Liver (tissue), 9 donors: ENCODE data around the gene BLVRA. TPM values are rescaled to one million over a fixed set of nuclear protein-coding genes. Genes with fewer than 3 reads are reported as not detected.

Source experiments
- DNase-seq: peaks from one replicate; pipeline ENCODE4 v3.0.0-alpha.2; 2017; ENCODE audit warnings: low spot score
- H3K27ac ChIP-seq, 2 donors: one replicate each; pipeline ENCODE4 v1.7.0; 2013; ENCODE audit warnings: inconsistent platforms in 2 of 2, low read length in 2 of 2, control low read depth in 1 of 2, low read depth in 1 of 2, mild to moderate bottlenecking in 1 of 2
- H3K27me3 ChIP-seq, 4 donors: one replicate each; pipeline versions ENCODE4 v1.6.1 to v1.7.0; 2013; ENCODE audit warnings: low read length in 3 of 4, inconsistent platforms in 1 of 4, mild to moderate bottlenecking in 1 of 4, moderate library complexity in 1 of 4; ENCODE audit not compliant: control insufficient read depth in 4 of 4, insufficient read depth in 4 of 4
- H3K36me3 ChIP-seq, 4 donors: one replicate each; pipeline versions ENCODE4 v1.6.1 to v1.7.0; 2013; ENCODE audit warnings: low read length in 3 of 4, mild to moderate bottlenecking in 3 of 4, low read depth in 1 of 4, moderate library complexity in 1 of 4; ENCODE audit not compliant: control insufficient read depth in 4 of 4, insufficient read depth in 3 of 4
- H3K4me1 ChIP-seq, 4 donors: one replicate each; pipeline versions ENCODE4 v1.6.1 to v1.7.0; 2013; ENCODE audit warnings: low read length in 3 of 4, mild to moderate bottlenecking in 3 of 4, moderate library complexity in 1 of 4; ENCODE audit not compliant: control insufficient read depth in 4 of 4, insufficient read depth in 4 of 4
- H3K4me3 ChIP-seq, 3 donors: one replicate each; pipeline versions ENCODE4 v1.6.1 to v1.7.0; 2013; ENCODE audit warnings: low read length in 3 of 3, control low read depth in 1 of 3, low read depth in 1 of 3, mild to moderate bottlenecking in 1 of 3
- H3K9ac ChIP-seq, 2 donors: one replicate each; pipeline ENCODE4 v1.7.0; 2013; ENCODE audit warnings: low read length in 2 of 2, mild to moderate bottlenecking in 2 of 2, moderate library complexity in 2 of 2, control low read depth in 1 of 2, low read depth in 1 of 2
- H3K9me3 ChIP-seq, 4 donors: one replicate each; pipeline versions ENCODE4 v1.6.1 to v1.7.0; 2013; ENCODE audit warnings: low read length in 3 of 4; ENCODE audit not compliant: control insufficient read depth in 4 of 4
- EGR1 ChIP-seq, 2 donors: IDR thresholded peaks; 2 replicates each; pipeline ENCODE4 v1.6.1; 2016 to 2018; ENCODE audit warnings: antibody characterized with exemption in 2 of 2, low read depth in 2 of 2
- FOXA1 ChIP-seq: IDR thresholded peaks from 2 replicates; pipeline ENCODE4 v1.6.1; 2016; ENCODE audit warnings: antibody characterized with exemption
- FOXA2 ChIP-seq: IDR thresholded peaks from 2 replicates; pipeline ENCODE4 v1.6.1; 2016; ENCODE audit warnings: antibody characterized with exemption
- GABPA ChIP-seq, 2 donors: IDR thresholded peaks in 1 of 2; conservative IDR thresholded peaks in 1 of 2; 2 replicates each; pipeline ENCODE4 v1.6.1; 2016; ENCODE audit warnings: antibody characterized with exemption in 2 of 2, mild to moderate bottlenecking in 1 of 2, moderate library complexity in 1 of 2
- HNF4A ChIP-seq, 2 donors: conservative IDR thresholded peaks; 2 replicates each; pipeline ENCODE4 v1.6.1; 2016; ENCODE audit warnings: antibody characterized with exemption in 2 of 2, mild to moderate bottlenecking in 2 of 2
- HNF4G ChIP-seq: IDR thresholded peaks from 2 replicates; pipeline ENCODE4 v1.6.1; 2016; ENCODE audit warnings: antibody characterized with exemption
- NR2F2 ChIP-seq: IDR thresholded peaks from 2 replicates; pipeline ENCODE4 v1.6.1; 2016; ENCODE audit warnings: antibody characterized with exemption
- RAD21 ChIP-seq, 2 donors: IDR thresholded peaks; 2 replicates each; pipeline ENCODE4 v1.6.1; 2016; ENCODE audit warnings: antibody characterized with exemption in 2 of 2, mild to moderate bottlenecking in 2 of 2
- RXRA ChIP-seq, 2 donors: IDR thresholded peaks; 2 replicates each; pipeline ENCODE4 v1.6.1; 2017 to 2018; ENCODE audit warnings: antibody characterized with exemption in 2 of 2, mild to moderate bottlenecking in 1 of 2
- SP1 ChIP-seq: IDR thresholded peaks from 2 replicates; pipeline ENCODE4 v1.6.1; 2018; ENCODE audit warnings: antibody characterized with exemption, mild to moderate bottlenecking
- TAF1 ChIP-seq: conservative IDR thresholded peaks from 2 replicates; pipeline ENCODE4 v1.6.1; 2016; ENCODE audit warnings: antibody characterized with exemption, mild to moderate bottlenecking
- YY1 ChIP-seq: IDR thresholded peaks from 2 replicates; pipeline ENCODE4 v1.6.1; 2016; ENCODE audit warnings: antibody characterized with exemption, mild to moderate bottlenecking
- WGBS: extraction: QIAGEN DNeasy Blood & Tissue Kit; methylation state at CpG from one replicate; pipeline ENCODE4 v1.1.7; 2013; 5-methylcytosine and 5-hydroxymethylcytosine counted together
- polyA plus RNA-seq, 2 donors: library from polyadenylated mRNA; stranded (reverse) in 1 of 2; unstranded in 1 of 2; fragments of 200-250 nt in 1 of 2; fragments of >200 nt in 1 of 2; fragmentation: Nextera tagmentation in 1 of 2; extraction: Ambion mirVana in 1 of 2; gene quantifications; one replicate each; pipeline versions ENCODE4 v1.2.1 to v1.2.3, GENCODE V29; 2013 to 2015
- total RNA-seq, 2 donors: library from RNA; depleted of rRNA; stranded (reverse); fragments of >200 nt; gene quantifications; one replicate each; pipeline ENCODE4 v1.2.3, GENCODE V29; 2014
- TF ChIP-seq, protein P1 (sequence below): IDR thresholded peaks from 2 replicates; pipeline ENCODE4 v1.6.1; 2016; ENCODE audit warnings: antibody characterized with exemption, mild to moderate bottlenecking
- TF ChIP-seq, protein P2 (sequence below): fragments of 150-350 bp; IDR thresholded peaks from 2 replicates; pipeline ENCODE4 v1.5.1; 2017; ENCODE audit warnings: improper control_type of control experiment, low read depth, low read length; ENCODE audit not compliant: missing input control
- TF ChIP-seq, protein P3 (sequence below): IDR thresholded peaks from 2 replicates; pipeline ENCODE4 v1.6.1; 2016; ENCODE audit warnings: antibody characterized with exemption
- TF ChIP-seq, protein P4 (sequence below): IDR thresholded peaks from 2 replicates; pipeline ENCODE4 v1.6.1; 2016; ENCODE audit warnings: antibody characterized with exemption
- donor health status: healthy.
- donor health status: healthy.
- donor health status: healthy.
- donor health status: healthy.
- donor health status: healthy.

BLVRA gene
- total and polyA plus RNA-seq, 4 donors: 5.1 to 23.5 (median 6.8) TPM

DNA sequence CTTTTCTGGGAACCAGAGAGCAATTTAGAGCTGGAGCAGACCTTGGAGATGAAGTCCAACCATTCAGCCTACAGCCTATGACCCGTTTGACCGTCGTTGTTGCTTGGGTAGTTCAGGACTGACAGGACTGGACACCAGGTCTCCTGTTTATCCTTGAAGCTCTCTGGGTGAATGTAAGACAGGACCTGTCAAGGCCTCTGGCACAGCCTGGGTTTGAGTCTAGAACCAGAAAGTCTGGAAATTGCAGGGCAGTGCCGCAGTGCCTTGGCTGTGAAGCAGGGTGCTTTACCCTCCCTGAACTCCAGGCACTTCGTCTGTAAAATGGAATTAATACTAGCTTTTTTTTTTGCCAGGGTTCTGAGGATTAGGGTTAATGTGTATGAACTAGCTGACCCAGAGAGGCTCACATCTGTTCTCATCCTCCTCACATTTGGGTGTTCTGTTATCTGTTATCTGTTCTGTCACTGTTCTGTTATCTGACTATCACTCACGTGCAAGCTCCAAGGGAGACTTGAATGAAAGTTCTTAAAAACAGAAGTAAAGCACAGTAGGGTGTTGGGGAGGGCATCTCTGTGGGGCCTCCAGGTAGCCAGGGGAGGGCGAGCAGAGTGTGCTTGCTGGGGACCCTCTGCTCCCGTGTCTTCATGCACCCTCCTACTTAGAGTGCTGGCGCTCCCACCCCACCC lies 9.9 kb downstream of the BLVRA start:
- TF ChIP-seq TAF1 (no peak), HNF4A (conservative IDR thresholded peaks at IDR 0.05) (no peak), EGR1 (IDR thresholded peaks at IDR 0.05; ENCODE audit: low read depth in 2 of 2) (no peak), FOXA2 (no peak), FOXA1 (no peak), RXRA (IDR thresholded peaks at IDR 0.05) (no peak), RAD21 (IDR thresholded peaks at IDR 0.05) (no peak), HNF4G (no peak), NR2F2 (no peak)
- TF ChIP-seq, protein P1, sequence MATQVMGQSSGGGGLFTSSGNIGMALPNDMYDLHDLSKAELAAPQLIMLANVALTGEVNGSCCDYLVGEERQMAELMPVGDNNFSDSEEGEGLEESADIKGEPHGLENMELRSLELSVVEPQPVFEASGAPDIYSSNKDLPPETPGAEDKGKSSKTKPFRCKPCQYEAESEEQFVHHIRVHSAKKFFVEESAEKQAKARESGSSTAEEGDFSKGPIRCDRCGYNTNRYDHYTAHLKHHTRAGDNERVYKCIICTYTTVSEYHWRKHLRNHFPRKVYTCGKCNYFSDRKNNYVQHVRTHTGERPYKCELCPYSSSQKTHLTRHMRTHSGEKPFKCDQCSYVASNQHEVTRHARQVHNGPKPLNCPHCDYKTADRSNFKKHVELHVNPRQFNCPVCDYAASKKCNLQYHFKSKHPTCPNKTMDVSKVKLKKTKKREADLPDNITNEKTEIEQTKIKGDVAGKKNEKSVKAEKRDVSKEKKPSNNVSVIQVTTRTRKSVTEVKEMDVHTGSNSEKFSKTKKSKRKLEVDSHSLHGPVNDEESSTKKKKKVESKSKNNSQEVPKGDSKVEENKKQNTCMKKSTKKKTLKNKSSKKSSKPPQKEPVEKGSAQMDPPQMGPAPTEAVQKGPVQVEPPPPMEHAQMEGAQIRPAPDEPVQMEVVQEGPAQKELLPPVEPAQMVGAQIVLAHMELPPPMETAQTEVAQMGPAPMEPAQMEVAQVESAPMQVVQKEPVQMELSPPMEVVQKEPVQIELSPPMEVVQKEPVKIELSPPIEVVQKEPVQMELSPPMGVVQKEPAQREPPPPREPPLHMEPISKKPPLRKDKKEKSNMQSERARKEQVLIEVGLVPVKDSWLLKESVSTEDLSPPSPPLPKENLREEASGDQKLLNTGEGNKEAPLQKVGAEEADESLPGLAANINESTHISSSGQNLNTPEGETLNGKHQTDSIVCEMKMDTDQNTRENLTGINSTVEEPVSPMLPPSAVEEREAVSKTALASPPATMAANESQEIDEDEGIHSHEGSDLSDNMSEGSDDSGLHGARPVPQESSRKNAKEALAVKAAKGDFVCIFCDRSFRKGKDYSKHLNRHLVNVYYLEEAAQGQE: no peak
- TF ChIP-seq, protein P2, sequence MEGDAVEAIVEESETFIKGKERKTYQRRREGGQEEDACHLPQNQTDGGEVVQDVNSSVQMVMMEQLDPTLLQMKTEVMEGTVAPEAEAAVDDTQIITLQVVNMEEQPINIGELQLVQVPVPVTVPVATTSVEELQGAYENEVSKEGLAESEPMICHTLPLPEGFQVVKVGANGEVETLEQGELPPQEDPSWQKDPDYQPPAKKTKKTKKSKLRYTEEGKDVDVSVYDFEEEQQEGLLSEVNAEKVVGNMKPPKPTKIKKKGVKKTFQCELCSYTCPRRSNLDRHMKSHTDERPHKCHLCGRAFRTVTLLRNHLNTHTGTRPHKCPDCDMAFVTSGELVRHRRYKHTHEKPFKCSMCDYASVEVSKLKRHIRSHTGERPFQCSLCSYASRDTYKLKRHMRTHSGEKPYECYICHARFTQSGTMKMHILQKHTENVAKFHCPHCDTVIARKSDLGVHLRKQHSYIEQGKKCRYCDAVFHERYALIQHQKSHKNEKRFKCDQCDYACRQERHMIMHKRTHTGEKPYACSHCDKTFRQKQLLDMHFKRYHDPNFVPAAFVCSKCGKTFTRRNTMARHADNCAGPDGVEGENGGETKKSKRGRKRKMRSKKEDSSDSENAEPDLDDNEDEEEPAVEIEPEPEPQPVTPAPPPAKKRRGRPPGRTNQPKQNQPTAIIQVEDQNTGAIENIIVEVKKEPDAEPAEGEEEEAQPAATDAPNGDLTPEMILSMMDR: no peak
- DNase-seq: no peak
- H3K4me3 ChIP-seq: no peak overlapping the region
- H3K27ac ChIP-seq: no peak overlapping the region
- H3K36me3 ChIP-seq: peaks cover 0 to 3% (median 0%) of the 10 kb centered on the region in 4 donors
- peaks cover 0 to 4% (median 2%) of the 10 kb centered on the region in 4 donors for H3K4me1 ChIP-seq
- H3K9me3 ChIP-seq: no peaks in the 10 kb centered on the region
- H3K27me3 ChIP-seq: no peaks in the 10 kb centered on the region
- 91% methylated on average over 9 of the region's 9 CpGs for WGBS
- no peak overlapping the region for H3K9ac ChIP-seq

DNA sequence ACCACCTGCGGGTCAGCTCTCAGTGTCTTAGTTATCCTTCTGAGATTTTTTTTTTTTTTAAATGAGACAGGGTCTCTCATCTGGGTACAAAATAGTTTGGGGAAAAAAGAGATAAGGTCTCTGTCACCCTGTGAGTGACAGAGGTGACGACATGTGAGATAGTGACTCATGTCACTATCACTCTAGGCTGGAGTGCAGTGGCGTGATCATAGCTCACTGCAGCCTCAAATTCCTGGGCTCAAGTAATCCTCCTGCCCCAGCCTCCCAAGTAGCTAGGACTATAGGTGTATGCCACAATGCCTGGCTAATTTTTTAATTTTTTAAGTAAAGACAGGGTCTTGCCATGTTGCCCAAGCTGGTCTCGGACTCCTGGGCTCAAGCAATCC lies 10.4 kb downstream of the BLVRA start:
- Histone ChIP-seq H3K9ac (no peak overlapping the region), H3K27ac (no peak overlapping the region)
- 95% methylated on average over 4 of the region's 4 CpGs for WGBS

More for the DNA sequence above, 10.4 kb downstream of the BLVRA start:
- H3K4me1 ChIP-seq: peaks cover 0 to 4% (median 2%) of the 10 kb centered on the region in 4 donors
- H3K9me3 ChIP-seq: no peaks in the 10 kb centered on the region
- H3K4me3 ChIP-seq: no peak overlapping the region
- no peaks in the 10 kb centered on the region for H3K27me3 ChIP-seq
- peaks cover 0 to 3% (median 0%) of the 10 kb centered on the region in 4 donors for H3K36me3 ChIP-seq
- TF ChIP-seq RXRA (IDR thresholded peaks at IDR 0.05) (no peak), SP1 (no peak), HNF4A (conservative IDR thresholded peaks at IDR 0.05) (no peak), RAD21 (IDR thresholded peaks at IDR 0.05) (no peak), NR2F2 (no peak), YY1 (no peak), FOXA2 (no peak), FOXA1 (no peak), TAF1 (no peak), GABPA (IDR thresholded peaks at IDR 0.05 in 1 of 2, conservative IDR thresholded peaks at IDR 0.05 in 1 of 2) (no peak), HNF4G (no peak), EGR1 (IDR thresholded peaks at IDR 0.05; ENCODE audit: low read depth in 2 of 2) (no peak)
- TF ChIP-seq, protein P3, sequence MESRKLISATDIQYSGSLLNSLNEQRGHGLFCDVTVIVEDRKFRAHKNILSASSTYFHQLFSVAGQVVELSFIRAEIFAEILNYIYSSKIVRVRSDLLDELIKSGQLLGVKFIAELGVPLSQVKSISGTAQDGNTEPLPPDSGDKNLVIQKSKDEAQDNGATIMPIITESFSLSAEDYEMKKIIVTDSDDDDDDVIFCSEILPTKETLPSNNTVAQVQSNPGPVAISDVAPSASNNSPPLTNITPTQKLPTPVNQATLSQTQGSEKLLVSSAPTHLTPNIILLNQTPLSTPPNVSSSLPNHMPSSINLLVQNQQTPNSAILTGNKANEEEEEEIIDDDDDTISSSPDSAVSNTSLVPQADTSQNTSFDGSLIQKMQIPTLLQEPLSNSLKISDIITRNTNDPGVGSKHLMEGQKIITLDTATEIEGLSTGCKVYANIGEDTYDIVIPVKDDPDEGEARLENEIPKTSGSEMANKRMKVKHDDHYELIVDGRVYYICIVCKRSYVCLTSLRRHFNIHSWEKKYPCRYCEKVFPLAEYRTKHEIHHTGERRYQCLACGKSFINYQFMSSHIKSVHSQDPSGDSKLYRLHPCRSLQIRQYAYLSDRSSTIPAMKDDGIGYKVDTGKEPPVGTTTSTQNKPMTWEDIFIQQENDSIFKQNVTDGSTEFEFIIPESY: no peak
- TF ChIP-seq, protein P4, sequence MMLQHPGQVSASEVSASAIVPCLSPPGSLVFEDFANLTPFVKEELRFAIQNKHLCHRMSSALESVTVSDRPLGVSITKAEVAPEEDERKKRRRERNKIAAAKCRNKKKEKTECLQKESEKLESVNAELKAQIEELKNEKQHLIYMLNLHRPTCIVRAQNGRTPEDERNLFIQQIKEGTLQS: no peak
- TF ChIP-seq, protein P1: no peak
- DNase-seq: no peak
